HEK293 (cell line): ENCODE measurements around the gene MAGOHB.

Experiments used
- CTCF ChIA-PET: fragments of 350-600 bp; formaldehyde crosslinking; extraction: SDS; loops from one replicate; lab custom pipeline; 2021; ENCODE audit warnings: antibody characterized with exemption; lab: Yijun Ruan, JAX
- POLR2A ChIA-PET: fragments of 300-600 bp; formaldehyde crosslinking; extraction: SDS; loops from one replicate; lab custom pipeline; 2020; ENCODE audit warnings: antibody characterized with exemption, inconsistent platforms; lab: Yijun Ruan, JAX
- H3K27ac ChIP-seq: fragments of 200-500 bp; sonication (Bioruptor generic); 2 replicates; pipeline ENCODE4 v1.5.1; 2014; ENCODE audit warnings: low read depth, low read length, control low read depth, inconsistent platforms; ENCODE audit errors: extremely low read depth
- H3K36me3 ChIP-seq, 2 experiments: fragments of 200-500 bp in 1 of 2; sonication (Bioruptor generic) in 1 of 2; 1 replicate in 1 of 2; 2 replicates in 1 of 2; pipeline ENCODE4 v1.5.1; 2014 to 2017; ENCODE audit warnings: inconsistent platforms in 2 of 2, low read length in 2 of 2; ENCODE audit not compliant: control insufficient read depth in 2 of 2, insufficient read depth in 1 of 2
- H3K4me1 ChIP-seq: fragments of 200-500 bp; sonication (Bioruptor generic); 2 replicates; pipeline ENCODE4 v1.5.1; 2014; ENCODE audit warnings: mild to moderate bottlenecking, low read length, inconsistent platforms; ENCODE audit not compliant: control insufficient read depth, insufficient read depth
- H3K4me3 ChIP-seq: 2 replicates; pipeline ENCODE4 v1.5.1; 2011; ENCODE audit warnings: low read depth, mild to moderate bottlenecking, control low read depth, low read length, moderate library complexity
- H3K9me3 ChIP-seq: fragments of 200-500 bp; sonication (Bioruptor generic); 2 replicates; pipeline ENCODE4 v1.5.1; 2014; ENCODE audit warnings: low read depth, low read length, inconsistent platforms; ENCODE audit not compliant: control insufficient read depth, insufficient read depth
- GFI1B ChIP-seq: fragments of 450-650 bp; formaldehyde crosslinking; IDR thresholded peaks from 2 replicates; pipeline ENCODE4 v1.5.1; 2016; ENCODE audit warnings: missing biosample characterization, missing genetic modification characterization
- HOXC10 ChIP-seq: sonication (generic); formaldehyde crosslinking; IDR thresholded peaks from 2 replicates; pipeline ENCODE4 v1.8.1; 2023; ENCODE audit warnings: mild to moderate bottlenecking, missing genetic modification reagents
- PRDM1 ChIP-seq: fragments of 450-650 bp; formaldehyde crosslinking; IDR thresholded peaks from 2 replicates; pipeline ENCODE4; 2016; ENCODE audit warnings: missing biosample characterization, missing genetic modification characterization
- SETDB1 ChIP-seq: IDR thresholded peaks from one replicate; pipeline ENCODE4 v1.6.1; 2017; ENCODE audit warnings: mild to moderate bottlenecking, low read length, moderate library complexity, mixed read lengths; ENCODE audit not compliant: insufficient read length
- ZEB2 ChIP-seq: fragments of 450-650 bp; formaldehyde crosslinking; IDR thresholded peaks from 2 replicates; pipeline ENCODE4 v1.5.1; 2016; ENCODE audit warnings: missing biosample characterization, missing genetic modification characterization
- ZNF140 ChIP-seq: fragments of 450-650 bp; formaldehyde crosslinking; IDR thresholded peaks from 2 replicates; pipeline ENCODE4 v1.5.1; 2016; ENCODE audit warnings: missing biosample characterization, missing genetic modification characterization
- ZNF2 ChIP-seq: fragments of 450-650 bp; formaldehyde crosslinking; IDR thresholded peaks from 2 replicates; pipeline ENCODE4 v1.5.1; 2016; ENCODE audit warnings: missing biosample characterization, missing genetic modification characterization
- ZNF211 ChIP-seq: fragments of 450-650 bp; formaldehyde crosslinking; IDR thresholded peaks from 2 replicates; pipeline ENCODE4 v1.5.1; 2016; ENCODE audit warnings: low read depth, missing biosample characterization, missing genetic modification characterization
- ZNF214 ChIP-seq: fragments of 450-650 bp; formaldehyde crosslinking; IDR thresholded peaks from 2 replicates; pipeline ENCODE4 v1.5.1; 2017; ENCODE audit warnings: missing biosample characterization, mild to moderate bottlenecking, missing genetic modification characterization, borderline replicate concordance
- ZNF23 ChIP-seq: fragments of 450-650 bp; formaldehyde crosslinking; IDR thresholded peaks from 2 replicates; pipeline ENCODE4 v1.5.1; 2016; ENCODE audit warnings: missing biosample characterization, missing genetic modification characterization, borderline replicate concordance
- ZNF292 ChIP-seq: fragments of 450-650 bp; formaldehyde crosslinking; IDR thresholded peaks from 2 replicates; pipeline ENCODE4 v1.5.1; 2016; ENCODE audit warnings: low read depth, missing biosample characterization, missing genetic modification characterization, borderline replicate concordance
- ZNF394 ChIP-seq: fragments of 450-650 bp; formaldehyde crosslinking; IDR thresholded peaks from 2 replicates; pipeline ENCODE4 v1.5.1; 2016; ENCODE audit warnings: missing biosample characterization, missing genetic modification characterization, mild to moderate bottlenecking, moderate library complexity, borderline replicate concordance
- ZNF488 ChIP-seq: fragments of 450-650 bp; formaldehyde crosslinking; IDR thresholded peaks from 2 replicates; pipeline ENCODE4 v1.5.1; 2016; ENCODE audit warnings: missing biosample characterization, missing genetic modification characterization
- ZNF501 ChIP-seq: fragments of 450-650 bp; formaldehyde crosslinking; IDR thresholded peaks from 2 replicates; pipeline ENCODE4 v1.5.1; 2016; ENCODE audit warnings: missing biosample characterization, missing genetic modification characterization
- ZNF518A ChIP-seq: fragments of 450-650 bp; formaldehyde crosslinking; conservative IDR thresholded peaks from 2 replicates; pipeline ENCODE4 v1.5.1; 2016; ENCODE audit warnings: low read depth, missing biosample characterization, missing genetic modification characterization
- ZNF529 ChIP-seq: fragments of 450-650 bp; formaldehyde crosslinking; IDR thresholded peaks from 2 replicates; pipeline ENCODE4 v1.5.1; 2017; ENCODE audit warnings: missing genetic modification characterization, missing biosample characterization; ENCODE audit not compliant: insufficient replicate concordance
- ZNF707 ChIP-seq: fragments of 450-650 bp; formaldehyde crosslinking; IDR thresholded peaks from 2 replicates; pipeline ENCODE4 v1.5.1; 2016; ENCODE audit warnings: missing biosample characterization, missing genetic modification characterization
- TF ChIP-seq, protein P1 (sequence below): fragments of 450-650 bp; formaldehyde crosslinking; IDR thresholded peaks from 2 replicates; pipeline ENCODE4 v1.5.1; 2017; ENCODE audit warnings: missing biosample characterization, mild to moderate bottlenecking, missing genetic modification characterization, moderate library complexity
- TF ChIP-seq, protein P2 (sequence below): fragments of 450-650 bp; formaldehyde crosslinking; IDR thresholded peaks from 2 replicates; pipeline ENCODE4 v1.5.1; 2016; ENCODE audit warnings: missing biosample characterization, missing genetic modification characterization, borderline replicate concordance

MAGOHB gene

GRCh38 chr12:10613349-10614055, at the start of gene MAGOHB (continued):
- TF ChIP-seq ZEB2 (tag by site-specific recombination) (peak; percentile 71; the same call in 1 of the 2 replicates), ZNF2 (tag by site-specific recombination) (peak; percentile 92), ZNF501 (peak; percentile 98), ZNF518A (tag by site-specific recombination) (0 out of 2 replicates have a peak, but pooled peaks have one; percentile 35)
- TF ChIP-seq, protein P1, sequence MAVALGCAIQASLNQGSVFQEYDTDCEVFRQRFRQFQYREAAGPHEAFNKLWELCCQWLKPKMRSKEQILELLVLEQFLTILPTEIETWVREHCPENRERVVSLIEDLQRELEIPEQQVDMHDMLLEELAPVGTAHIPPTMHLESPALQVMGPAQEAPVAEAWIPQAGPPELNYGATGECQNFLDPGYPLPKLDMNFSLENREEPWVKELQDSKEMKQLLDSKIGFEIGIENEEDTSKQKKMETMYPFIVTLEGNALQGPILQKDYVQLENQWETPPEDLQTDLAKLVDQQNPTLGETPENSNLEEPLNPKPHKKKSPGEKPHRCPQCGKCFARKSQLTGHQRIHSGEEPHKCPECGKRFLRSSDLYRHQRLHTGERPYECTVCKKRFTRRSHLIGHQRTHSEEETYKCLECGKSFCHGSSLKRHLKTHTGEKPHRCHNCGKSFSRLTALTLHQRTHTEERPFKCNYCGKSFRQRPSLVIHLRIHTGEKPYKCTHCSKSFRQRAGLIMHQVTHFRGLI = no peak

DNA sequence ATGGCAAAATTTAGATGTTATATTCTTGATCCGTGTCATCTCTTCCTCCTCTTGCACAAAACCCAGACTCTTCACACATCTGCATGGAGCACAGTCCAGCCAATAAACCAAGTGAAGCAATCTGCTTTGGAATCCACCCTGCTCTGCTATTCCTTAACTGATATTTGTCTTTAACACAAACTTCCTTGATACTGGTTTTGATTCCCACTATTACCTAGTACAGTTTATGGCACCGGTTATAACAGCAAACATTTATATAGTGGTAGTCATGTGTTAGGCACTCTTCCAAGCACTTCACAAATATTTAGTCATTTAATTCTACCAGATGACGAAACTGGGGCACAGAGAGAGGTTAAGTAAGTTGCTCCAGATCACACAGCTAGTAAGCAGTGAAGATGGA, 47.9 kb upstream of the MAGOHB start:
- H3K4me1 ChIP-seq = no peaks in the 10 kb centered on the region
- TF ChIP-seq ZNF394 (no peak), ZNF529 (tag by site-specific recombination) (no peak), HOXC10 (no peak), ZNF140 (tag by site-specific recombination) (no peak), ZNF214 (tag by site-specific recombination) (no peak), SETDB1 (no peak), PRDM1 (tag by site-specific recombination) (no peak), ZNF488 (tag by site-specific recombination) (no peak), ZNF23 (tag by site-specific recombination) (no peak), ZNF707 (tag by site-specific recombination) (no peak), GFI1B (tag by site-specific recombination) (no peak), ZEB2 (tag by site-specific recombination) (no peak), ZNF211 (tag by site-specific recombination) (no peak), ZNF292 (tag by site-specific recombination) (no peak)
- TF ChIP-seq, protein P2, sequence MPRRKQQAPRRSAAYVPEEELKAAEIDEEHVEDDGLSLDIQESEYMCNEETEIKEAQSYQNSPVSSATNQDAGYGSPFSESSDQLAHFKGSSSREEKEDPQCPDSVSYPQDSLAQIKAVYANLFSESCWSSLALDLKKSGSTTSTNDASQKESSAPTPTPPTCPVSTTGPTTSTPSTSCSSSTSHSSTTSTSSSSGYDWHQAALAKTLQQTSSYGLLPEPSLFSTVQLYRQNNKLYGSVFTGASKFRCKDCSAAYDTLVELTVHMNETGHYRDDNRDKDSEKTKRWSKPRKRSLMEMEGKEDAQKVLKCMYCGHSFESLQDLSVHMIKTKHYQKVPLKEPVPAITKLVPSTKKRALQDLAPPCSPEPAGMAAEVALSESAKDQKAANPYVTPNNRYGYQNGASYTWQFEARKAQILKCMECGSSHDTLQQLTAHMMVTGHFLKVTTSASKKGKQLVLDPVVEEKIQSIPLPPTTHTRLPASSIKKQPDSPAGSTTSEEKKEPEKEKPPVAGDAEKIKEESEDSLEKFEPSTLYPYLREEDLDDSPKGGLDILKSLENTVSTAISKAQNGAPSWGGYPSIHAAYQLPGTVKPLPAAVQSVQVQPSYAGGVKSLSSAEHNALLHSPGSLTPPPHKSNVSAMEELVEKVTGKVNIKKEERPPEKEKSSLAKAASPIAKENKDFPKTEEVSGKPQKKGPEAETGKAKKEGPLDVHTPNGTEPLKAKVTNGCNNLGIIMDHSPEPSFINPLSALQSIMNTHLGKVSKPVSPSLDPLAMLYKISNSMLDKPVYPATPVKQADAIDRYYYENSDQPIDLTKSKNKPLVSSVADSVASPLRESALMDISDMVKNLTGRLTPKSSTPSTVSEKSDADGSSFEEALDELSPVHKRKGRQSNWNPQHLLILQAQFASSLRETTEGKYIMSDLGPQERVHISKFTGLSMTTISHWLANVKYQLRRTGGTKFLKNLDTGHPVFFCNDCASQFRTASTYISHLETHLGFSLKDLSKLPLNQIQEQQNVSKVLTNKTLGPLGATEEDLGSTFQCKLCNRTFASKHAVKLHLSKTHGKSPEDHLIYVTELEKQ (tag by site-specific recombination) = no peak
- no peaks in the 10 kb centered on the region for H3K36me3 ChIP-seq
- H3K4me3 ChIP-seq = no peak overlapping the region
- H3K9me3 ChIP-seq = no peaks in the 10 kb centered on the region
- POLR2A ChIA-PET = no interaction called here
- CTCF ChIA-PET = interaction anchor here (0.6 kb wide), 1 partner anchor 536 kb away, joined by 3 read pairs; no protein-coding TSS in a partner anchor
- no peak overlapping the region for H3K27ac ChIP-seq
